Measurements from ENCODE around the gene MBP.

The MBP gene

GRCh38 chr18:77127769-77128671 lies 4.6 kb downstream of the MBP start:
- peaks cover 81% of the 10 kb centered on the region for H3K79me2 ChIP-seq (ENCODE audit: insufficient read depth, low read length)
- peak overlapping the region; percentile 89 for H3K4me2 ChIP-seq (ENCODE audit: low read length)
- peak overlapping the region; percentile 91 for H3K27ac ChIP-seq (ENCODE audit: low read depth, low read length, poor library complexity, severe bottlenecking)

GRCh38 chr18:77124452-77124922 lies 8.1 kb downstream of the MBP start:
- peaks cover 6% of the 10 kb centered on the region for H3F3A ChIP-seq (ENCODE audit: insufficient read depth, low read length)
- peaks cover 11% of the 10 kb centered on the region; the same call in 1 of the 2 replicates for H3K36me3 ChIP-seq (ENCODE audit: insufficient read depth, low read length)
- peak overlapping the region; percentile 89 for H3K4me2 ChIP-seq (ENCODE audit: low read length)
- peaks cover 100% of the 10 kb centered on the region for H3K4me1 ChIP-seq (ENCODE audit: insufficient read depth, low read length, severe bottlenecking)
- H3K4me3 ChIP-seq (ENCODE audit: low read depth, low read length, poor library complexity, severe bottlenecking): peak overlapping the region; percentile 40
- H4K20me1 ChIP-seq (ENCODE audit: insufficient read depth, low read length): no peaks in the 10 kb centered on the region
- TF ChIP-seq CTCF (IDR thresholded peaks at IDR 0.05; ENCODE audit: low read length) (no peak), EZH2 (IDR thresholded peaks at IDR 0.05; ENCODE audit: borderline replicate concordance, low read length) (no peak)
- H3K79me2 ChIP-seq (ENCODE audit: insufficient read depth, low read length): peaks cover 92% of the 10 kb centered on the region
- no peak overlapping the region for H2AFZ ChIP-seq (ENCODE audit: low read length)
- H3K27me3 ChIP-seq (ENCODE audit: insufficient read depth, low read length): no peaks in the 10 kb centered on the region
- no peaks in the 10 kb centered on the region for H3K9me3 ChIP-seq (ENCODE audit: low read length)
- peak overlapping the region; percentile 25 for H3K9ac ChIP-seq (ENCODE audit: low read length)
- H3K9me2 ChIP-seq (ENCODE audit: low read depth, low read length): no peaks in the 10 kb centered on the region
- peak overlapping the region; percentile 81 for H3K27ac ChIP-seq (ENCODE audit: low read depth, low read length, poor library complexity, severe bottlenecking)

More at GRCh38 chr18:77127769-77128671, 4.6 kb downstream of the MBP start:
- TF ChIP-seq CTCF (IDR thresholded peaks at IDR 0.05; ENCODE audit: low read length) (no peak), EZH2 (IDR thresholded peaks at IDR 0.05; ENCODE audit: borderline replicate concordance, low read length) (no peak)
- H4K20me1 ChIP-seq (ENCODE audit: insufficient read depth, low read length): no peaks in the 10 kb centered on the region
- H3K9me2 ChIP-seq (ENCODE audit: low read depth, low read length): no peaks in the 10 kb centered on the region
- H3K27me3 ChIP-seq (ENCODE audit: insufficient read depth, low read length): no peaks in the 10 kb centered on the region
- H2AFZ ChIP-seq (ENCODE audit: low read length): no peak overlapping the region
- no peaks in the 10 kb centered on the region for H3K9me3 ChIP-seq (ENCODE audit: low read length)
- no peaks in the 10 kb centered on the region; the same call in 1 of the 2 replicates for H3F3A ChIP-seq (ENCODE audit: insufficient read depth, low read length)
- peak overlapping the region; percentile 32 for H3K4me3 ChIP-seq (ENCODE audit: low read depth, low read length, poor library complexity, severe bottlenecking)
- peaks cover 84% of the 10 kb centered on the region for H3K4me1 ChIP-seq (ENCODE audit: insufficient read depth, low read length, severe bottlenecking)
- peaks cover 9% of the 10 kb centered on the region; the same call in 1 of the 2 replicates for H3K36me3 ChIP-seq (ENCODE audit: insufficient read depth, low read length)
- H3K9ac ChIP-seq (ENCODE audit: low read length): peak overlapping the region; percentile 41; the same call in 1 of the 2 replicates

- peaks cover 6% of the 10 kb centered on the region for H3F3A ChIP-seq (ENCODE audit: insufficient read depth, low read length)
- peak overlapping the region; percentile 89 for H3K4me2 ChIP-seq (ENCODE audit: low read length)
- no peak overlapping the region for H2AFZ ChIP-seq (ENCODE audit: low read length)
- H4K20me1 ChIP-seq (ENCODE audit: insufficient read depth, low read length): no peaks in the 10 kb centered on the region
- no peaks in the 10 kb centered on the region for H3K9me2 ChIP-seq (ENCODE audit: low read depth, low read length)
- H3K9me3 ChIP-seq (ENCODE audit: low read length): no peaks in the 10 kb centered on the region
- H3K4me3 ChIP-seq (ENCODE audit: low read depth, low read length, poor library complexity, severe bottlenecking): peak overlapping the region; percentile 40
- H3K27ac ChIP-seq (ENCODE audit: low read depth, low read length, poor library complexity, severe bottlenecking): peak overlapping the region; percentile 81
- peaks cover 14% of the 10 kb centered on the region; the same call in 1 of the 2 replicates for H3K36me3 ChIP-seq (ENCODE audit: insufficient read depth, low read length)
- no peak for TF ChIP-seq CTCF (IDR thresholded peaks at IDR 0.05; ENCODE audit: low read length)
- TF ChIP-seq EZH2 (IDR thresholded peaks at IDR 0.05; ENCODE audit: borderline replicate concordance, low read length): no peak
- peaks cover 97% of the 10 kb centered on the region for H3K4me1 ChIP-seq (ENCODE audit: insufficient read depth, low read length, severe bottlenecking)
- H3K9ac ChIP-seq (ENCODE audit: low read length): peak overlapping the region; percentile 25
- peaks cover 92% of the 10 kb centered on the region for H3K79me2 ChIP-seq (ENCODE audit: insufficient read depth, low read length)
- H3K27me3 ChIP-seq (ENCODE audit: insufficient read depth, low read length): no peaks in the 10 kb centered on the region
Observed at GRCh38 chr18:77123320-77124231, 9.0 kb downstream of the MBP start.
